Left cardiac atrium (tissue), 4 donors: ENCODE measurements around the gene NOC2L. TPM values are rescaled to one million over a fixed set of nuclear protein-coding genes. Genes with fewer than 3 reads are reported as not detected.

Source experiments
- ATAC-seq, 2 donors: fragments of 200-7000 bp; cut with Tn5 transposase; one replicate each; pipeline ENCODE4 v1.9.1; 2020; ENCODE audit warnings: mild to moderate bottlenecking in 2 of 2, moderate library complexity in 2 of 2
- DNase-seq: peaks from one replicate; pipeline ENCODE4 v3.0.0-alpha.2; 2020
- intact Hi-C, 2 donors: fragments of 100-400 bp; cut with DNase I; formaldehyde crosslinking; loops; one replicate each; pipeline versions ENCODE4 v1.14.1 to v1.15.1; 2022 to 2023
- total RNA-seq, 2 donors: library from RNA; stranded (reverse); fragmentation: NEBNext Ultra II Directional; extraction: Animal tissue kit (Norgen Biotek cat#: 25700); gene quantifications; one replicate each; pipeline ENCODE4 v1.2.1, GENCODE V29; 2021
- donor health status: DM: no; HTN: yes; CAD: no.
- donor health status: DM: no; HTN: yes; CAD: no; lungs with severe emphysema.
- donor health status: DM: yes; HTN: yes; CAD: no.
- donor health status: Dilated cardiomyopathy.

NOC2L gene
- total RNA-seq, 2 donors from 2014 or later, result 38.1 to 48.7 TPM

DNA sequence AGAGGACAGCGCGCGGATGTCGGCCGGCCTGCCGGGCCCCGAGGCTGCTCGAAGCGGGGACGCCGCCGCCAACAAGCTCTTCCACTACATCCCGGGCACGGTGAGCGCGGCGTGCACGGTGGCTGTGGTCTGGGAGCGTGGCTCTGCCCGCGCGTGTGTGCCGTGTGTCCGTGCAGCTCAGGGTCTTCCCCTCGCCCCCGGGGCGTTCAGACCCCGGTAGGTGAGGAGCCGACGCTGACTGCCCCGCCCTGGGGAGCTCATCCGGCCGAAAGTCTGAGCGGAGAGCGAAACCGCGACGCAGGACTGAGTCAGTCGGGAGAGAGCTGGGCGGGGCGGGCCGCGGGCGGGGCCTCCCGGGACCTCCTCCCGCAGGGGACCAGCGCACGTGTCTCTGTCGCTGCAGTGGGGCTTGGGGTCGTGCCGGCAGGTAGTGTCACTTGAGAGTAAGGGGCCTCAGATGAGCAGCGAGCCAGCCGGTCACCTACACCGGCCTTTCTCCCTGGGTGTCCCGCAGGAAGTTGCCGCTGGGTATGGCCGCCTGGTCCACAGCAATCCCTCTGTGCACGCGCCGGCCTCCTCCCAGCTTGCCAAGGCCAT, 7.7 kb upstream of the NOC2L start:
- peak; percentile 82 for DNase-seq
- intact Hi-C loops, result no loop called here
- peak; percentile 78 to 87 for ATAC-seq

DNA sequence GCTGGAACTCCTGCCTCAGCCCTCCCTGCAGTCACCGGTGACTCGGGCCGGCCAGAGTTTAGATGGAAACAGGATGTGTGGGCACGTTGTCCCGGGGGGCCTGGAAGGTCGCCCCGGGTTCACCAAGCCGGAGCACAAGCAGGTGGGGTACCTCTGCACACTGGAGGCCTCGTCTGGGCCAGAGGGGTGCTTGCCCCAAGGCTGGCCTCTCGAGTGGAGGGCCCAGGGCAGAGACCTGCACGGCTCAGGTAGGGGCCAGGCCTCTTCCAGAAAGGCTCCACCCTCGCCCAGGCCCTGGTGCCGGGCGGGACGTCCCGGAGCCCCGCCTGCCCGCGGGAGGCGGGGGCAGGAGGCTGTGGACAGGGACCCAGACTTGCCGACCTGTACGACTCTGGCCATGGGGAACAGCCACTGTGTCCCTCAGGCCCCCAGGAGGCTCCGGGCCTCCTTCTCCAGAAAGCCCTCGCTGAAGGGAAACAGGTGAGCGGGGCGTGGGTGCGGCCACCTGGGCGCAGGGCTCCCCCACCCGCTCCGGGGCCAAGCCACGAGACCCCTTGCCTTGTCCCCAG, 7.2 kb upstream of the NOC2L start, which contains the start of gene PLEKHN1:
Gene PLEKHN1, plus strand, starts transcription at position 348 of the 569 bp plus-strand sequence. Its CDS starts 50 bp downstream, at position 398.
- peak; percentile 26 for DNase-seq
- intact Hi-C loops, result no loop called here
- peak; percentile 39 to 62 for ATAC-seq

DNA sequence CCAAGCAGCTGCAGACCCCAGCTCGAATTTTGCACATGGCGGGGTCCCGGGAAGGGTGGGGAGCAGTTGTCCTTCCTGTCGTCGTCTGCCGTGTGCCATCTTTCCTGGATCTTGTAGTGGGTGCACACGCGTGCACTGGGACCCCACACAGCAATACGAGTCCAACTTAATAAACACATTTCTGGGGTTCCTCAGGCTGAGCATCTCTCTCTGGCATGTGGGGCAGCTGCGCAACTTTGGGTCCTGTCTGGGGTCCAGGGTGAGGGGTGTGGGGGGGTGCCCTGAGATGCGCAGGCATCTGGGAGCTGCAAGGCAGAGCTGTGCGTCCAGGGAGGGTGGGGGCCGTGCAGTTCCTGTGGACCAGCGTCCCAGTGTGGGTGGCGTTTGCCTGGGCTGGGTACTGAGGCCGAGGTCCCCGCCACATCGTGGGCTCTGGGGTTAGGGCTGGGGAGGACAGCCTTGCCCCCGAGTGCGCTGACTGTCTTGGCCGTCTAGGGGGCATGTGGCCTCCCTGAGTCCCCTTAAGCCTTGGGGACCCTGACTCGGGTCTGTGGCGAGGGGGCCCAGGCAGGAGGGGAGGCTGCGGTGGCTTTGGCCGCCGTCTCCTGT, 6.6 kb upstream of the NOC2L start:
- DNase-seq (peak; percentile 25), ATAC-seq (no peak)
- intact Hi-C loops, result no loop called here

DNA sequence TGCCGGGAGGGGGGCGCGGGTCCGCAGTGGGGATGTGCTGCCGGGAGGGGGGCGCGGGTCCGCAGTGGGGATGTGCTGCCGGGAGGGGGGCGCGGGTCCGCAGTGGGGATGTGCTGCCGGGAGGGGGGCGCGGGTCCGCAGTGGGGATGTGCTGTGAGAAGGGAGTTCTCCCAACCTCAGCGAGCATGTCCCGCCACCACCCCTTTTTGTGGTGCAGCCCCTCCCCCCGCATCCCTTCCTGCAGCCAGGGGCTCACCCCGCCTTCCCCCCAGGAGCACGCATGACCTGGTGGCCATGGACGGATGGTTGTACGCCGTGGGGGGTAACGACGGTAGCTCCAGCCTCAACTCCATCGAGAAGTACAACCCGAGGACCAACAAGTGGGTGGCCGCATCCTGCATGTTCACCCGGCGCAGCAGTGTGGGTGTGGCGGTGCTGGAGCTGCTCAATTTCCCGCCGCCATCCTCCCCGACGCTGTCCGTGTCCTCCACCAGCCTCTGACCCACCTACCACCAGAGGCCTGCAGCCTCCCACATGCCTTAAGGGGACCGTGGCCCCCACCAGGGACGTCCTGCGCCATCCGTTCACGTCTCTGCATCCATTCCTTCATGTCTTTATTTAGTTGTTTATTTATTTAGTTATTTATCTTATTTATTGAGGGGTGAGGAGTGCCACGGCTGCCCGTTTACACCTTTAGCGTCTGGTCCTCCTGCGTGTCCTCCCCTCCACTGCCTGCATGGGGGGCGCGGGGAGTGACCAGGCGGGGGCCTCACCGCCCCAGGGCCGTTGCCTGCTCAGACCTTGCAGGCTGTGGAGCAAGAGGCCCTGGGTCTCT, 5.9 kb upstream of the NOC2L start:
- ATAC-seq (no peak), DNase-seq (peak; percentile 22)
- intact Hi-C loops, result no loop called here

DNA sequence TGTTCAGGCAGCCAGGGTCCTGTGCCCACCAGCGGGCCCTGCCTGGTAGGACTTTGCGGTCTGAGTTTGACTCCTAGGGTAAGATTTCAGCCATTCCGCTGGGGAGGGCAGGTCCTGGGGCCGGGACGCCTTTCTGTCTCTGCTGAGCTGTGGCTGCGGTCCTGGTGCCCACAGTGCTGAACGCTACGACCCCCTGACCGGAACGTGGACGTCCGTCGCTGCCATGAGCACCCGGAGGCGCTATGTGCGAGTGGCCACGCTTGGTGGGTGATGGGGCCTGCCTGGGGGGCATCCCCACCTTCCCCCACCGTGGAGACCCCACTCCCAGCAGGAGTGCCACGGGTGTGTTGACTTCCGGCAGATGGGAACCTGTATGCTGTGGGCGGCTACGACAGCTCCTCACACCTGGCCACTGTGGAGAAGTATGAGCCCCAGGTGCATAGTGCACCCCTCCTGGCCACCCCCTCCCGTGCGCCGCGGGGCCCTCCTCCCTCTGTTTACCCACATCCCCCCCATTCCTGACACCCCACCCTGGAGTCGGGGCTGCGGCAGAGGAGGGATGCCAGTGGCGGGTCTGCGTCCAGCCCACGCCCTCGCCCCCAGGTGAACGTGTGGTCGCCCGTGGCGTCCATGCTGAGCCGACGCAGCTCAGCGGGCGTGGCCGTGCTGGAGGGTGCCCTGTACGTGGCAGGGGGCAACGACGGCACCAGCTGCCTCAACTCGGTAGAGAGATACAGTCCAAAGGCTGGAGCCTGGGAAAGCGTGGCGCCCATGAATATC, 4.9 kb upstream of the NOC2L start:
- intact Hi-C loops, result no loop called here
- ATAC-seq (no peak), DNase-seq (peak; percentile 23)

DNA sequence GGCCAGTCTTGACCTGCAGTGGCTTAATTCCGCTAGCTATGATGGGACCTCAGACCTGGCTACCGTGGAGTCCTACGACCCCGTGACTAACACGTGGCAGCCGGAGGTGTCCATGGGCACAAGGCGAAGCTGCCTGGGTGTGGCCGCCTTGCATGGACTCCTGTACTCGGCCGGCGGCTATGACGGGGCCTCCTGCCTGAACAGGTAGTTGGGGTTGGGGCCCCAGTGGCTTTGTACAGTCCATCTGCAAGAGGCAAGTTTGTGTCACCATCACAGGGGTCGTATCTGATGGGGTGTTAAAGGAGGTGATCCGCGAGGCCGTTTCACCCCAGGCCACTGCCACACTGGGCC, 4.2 kb upstream of the NOC2L start:
- ATAC-seq (no peak), DNase-seq (no peak)
- intact Hi-C loops, result no loop called here

DNA sequence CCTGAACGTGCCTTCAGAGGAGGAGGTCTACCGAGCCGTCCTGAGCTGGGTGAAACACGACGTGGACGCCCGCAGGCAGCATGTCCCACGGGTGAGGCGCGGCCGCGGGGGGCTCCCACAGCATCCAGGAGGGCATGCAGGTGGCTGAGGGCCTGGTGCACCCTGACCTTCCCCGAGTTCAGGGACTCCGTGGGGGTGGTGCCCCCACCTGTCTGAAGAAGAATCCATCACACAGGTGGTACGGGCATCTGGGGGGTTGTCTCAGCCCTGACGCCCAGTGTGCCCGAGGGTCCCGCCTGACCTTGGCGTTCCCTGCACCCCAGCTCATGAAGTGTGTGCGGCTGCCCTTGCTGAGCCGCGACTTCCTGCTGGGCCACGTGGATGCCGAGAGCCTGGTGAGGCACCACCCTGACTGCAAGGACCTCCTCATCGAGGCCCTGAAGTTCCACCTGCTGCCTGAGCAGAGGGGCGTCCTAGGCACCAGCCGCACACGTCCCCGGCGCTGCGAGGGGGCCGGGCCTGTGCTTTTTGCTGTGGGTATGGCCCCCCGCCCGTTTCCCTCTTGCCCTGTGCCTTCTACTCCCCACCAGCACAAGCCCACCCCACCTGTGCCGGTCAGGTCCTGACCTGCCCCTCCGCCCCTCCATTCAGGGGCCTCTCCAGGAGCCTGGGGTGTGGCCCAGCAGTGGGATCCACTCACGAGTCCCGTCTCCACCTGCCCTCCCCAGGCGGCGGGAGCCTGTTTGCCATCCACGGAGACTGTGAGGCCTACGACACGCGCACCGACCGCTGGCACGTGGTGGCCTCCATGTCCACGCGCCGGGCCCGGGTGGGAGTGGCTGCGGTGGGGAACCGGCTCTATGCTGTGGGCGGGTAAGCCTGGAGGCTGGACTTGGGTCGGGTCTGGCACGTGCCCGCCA, 3.6 kb upstream of the NOC2L start:
- DNase-seq, result no peak
- intact Hi-C loops, result no loop called here
- no peak for ATAC-seq

DNA sequence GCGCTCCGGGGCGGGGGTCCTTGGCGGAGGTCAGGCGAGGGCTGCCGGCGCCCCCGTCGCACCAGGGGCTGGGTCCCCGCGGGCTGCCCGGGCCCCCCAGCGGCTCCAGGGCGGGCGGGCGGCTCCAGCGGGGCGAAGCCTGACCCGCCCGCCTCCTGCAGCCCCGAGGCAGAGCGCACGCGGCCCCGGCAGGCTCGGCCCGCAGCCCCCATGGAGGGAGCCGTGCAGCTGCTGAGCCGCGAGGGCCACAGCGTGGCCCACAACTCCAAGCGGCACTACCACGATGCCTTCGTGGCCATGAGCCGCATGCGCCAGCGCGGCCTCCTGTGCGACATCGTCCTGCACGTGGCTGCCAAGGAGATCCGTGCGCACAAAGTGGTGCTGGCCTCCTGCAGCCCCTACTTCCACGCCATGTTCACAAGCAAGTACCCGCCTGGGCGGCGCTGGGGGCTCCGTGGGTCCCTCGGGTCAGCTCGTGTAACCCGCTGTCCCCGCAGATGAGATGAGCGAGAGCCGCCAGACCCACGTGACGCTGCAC, 2.1 kb upstream of the NOC2L start:
- DNase-seq, result no peak
- no peak for ATAC-seq
- intact Hi-C loops, result loop anchor here in 1 of 2 donors (2.0 kb wide), 1 partner anchor 54 kb away; no protein-coding TSS in a partner anchor

DNA sequence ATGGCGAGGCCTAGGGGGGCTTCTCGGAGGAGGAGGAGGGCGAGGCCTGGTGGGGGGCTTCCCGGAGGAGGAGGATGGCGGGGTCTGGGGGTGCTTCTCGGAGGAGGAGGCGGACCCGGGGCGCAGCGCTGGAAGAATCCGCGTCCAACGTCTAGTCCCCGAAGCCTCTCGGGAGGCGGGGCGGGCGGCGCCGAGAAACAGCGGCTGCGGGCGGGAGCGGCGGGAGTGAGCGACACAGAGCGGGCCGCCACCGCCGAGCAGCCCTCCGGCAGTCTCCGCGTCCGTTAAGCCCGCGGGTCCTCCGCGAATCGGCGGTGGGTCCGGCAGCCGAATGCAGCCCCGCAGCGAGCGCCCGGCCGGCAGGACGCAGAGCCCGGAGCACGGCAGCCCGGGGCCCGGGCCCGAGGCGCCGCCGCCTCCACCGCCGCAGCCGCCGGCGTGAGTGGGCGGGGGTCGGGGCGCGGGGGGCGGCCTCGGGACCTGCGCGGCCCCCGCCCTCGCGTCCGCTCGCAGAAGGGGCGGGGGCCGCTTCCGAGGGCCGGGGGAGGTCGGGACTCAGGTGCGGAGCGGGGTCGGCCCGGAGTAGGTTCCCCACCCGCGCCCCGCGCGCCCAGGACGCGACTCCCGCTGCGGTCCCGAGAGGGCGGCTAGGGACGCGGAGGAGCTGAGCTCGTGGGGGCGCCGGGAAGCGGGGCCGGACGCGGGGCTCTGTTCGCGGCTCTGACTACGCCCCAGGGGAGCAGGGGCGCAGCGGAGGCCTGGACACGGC, 1.5 kb upstream of the NOC2L start, which contains the start of gene KLHL17:
Gene KLHL17, plus strand, starts transcription at position 222 of the 769 bp plus-strand sequence. Its CDS starts 110 bp downstream, at position 332.
- peak; percentile 46 to 69 for ATAC-seq
- DNase-seq, result peak; percentile 84
- intact Hi-C loops, result loop anchor here in 1 of 2 donors (2.0 kb wide), 1 partner anchor 54 kb away; no protein-coding TSS in a partner anchor

DNA sequence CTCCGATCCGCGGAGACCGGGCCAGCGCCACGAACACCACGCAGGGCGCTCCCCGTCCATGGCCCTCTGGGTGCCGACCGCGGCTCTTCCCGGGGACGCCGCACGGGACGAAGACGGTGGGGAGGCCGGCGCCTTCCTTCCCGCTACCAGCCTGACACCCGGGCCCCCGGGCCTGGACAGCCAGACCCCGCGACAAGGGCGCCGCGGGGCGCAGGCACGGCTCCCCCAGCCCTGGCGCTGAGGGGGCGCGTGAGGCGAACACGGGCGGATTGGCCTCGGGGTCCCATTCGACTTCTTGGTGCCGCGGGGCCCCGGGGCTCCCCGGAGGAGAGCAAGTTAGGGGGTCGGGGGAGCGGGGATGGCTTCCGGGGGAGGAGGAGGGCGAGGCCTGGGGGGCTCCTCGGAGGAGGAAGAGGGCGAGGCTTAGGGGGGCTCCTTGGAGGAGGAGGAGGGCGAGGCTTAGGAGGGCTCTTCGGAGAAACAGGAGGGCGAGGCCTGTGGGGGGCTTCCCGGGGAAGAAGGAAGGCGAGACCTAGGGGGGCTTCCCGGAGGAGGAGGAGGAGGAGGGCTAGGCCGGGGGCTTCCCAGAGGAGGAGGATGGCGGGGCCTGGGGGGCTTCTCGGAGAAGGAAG, 791 bp upstream of the NOC2L start:
- DNase-seq (no peak), ATAC-seq (peak; percentile 4 to 17)
- intact Hi-C loops, result loop anchor here in 1 of 2 donors (2.0 kb wide), 1 partner anchor 53 kb away; no protein-coding TSS in a partner anchor

DNA sequence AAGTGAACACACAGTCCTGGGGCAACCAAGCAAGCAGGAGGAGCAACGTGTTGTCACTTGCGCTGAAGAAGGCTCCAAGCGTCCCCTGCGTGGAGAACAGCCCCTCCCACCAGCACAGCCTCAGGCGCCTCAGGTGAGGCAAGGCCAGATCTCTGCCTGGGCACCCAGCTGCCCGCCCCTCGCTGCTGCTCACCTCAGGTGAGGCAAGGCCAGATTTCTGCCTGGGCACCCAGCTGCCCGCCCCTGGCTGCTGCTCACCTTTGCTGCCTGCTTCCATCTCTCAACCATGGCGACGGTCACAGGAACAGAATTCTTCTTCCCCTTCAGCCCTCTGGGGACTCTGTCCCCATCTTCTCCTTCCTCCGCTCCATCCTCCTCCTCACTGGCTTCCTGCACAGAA, 2.4 kb downstream of the NOC2L start:
- DNase-seq (no peak), ATAC-seq (no peak)
- intact Hi-C loops, result no loop called here

DNA sequence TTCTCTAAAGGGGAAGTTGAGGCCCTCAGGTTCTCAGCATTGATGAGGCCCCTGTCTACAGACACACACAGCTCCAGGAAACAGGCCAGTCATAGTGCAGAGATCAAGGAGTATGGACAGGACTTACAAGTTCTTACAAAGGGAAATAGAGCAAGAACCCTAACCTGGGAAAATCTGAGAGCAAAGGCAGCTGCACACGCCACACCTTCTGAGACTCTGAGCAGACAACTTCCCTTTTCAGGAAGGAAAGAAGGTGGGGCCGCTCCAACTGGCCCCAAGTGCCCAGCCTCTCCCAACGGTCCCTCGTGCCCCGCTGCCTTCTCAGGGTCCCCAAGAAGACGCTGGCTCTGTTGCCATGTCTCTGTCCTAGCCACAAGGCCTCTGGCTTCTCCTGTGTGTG, 3.6 kb downstream of the NOC2L start:
- no peak for ATAC-seq
- intact Hi-C loops, result no loop called here
- no peak for DNase-seq

DNA sequence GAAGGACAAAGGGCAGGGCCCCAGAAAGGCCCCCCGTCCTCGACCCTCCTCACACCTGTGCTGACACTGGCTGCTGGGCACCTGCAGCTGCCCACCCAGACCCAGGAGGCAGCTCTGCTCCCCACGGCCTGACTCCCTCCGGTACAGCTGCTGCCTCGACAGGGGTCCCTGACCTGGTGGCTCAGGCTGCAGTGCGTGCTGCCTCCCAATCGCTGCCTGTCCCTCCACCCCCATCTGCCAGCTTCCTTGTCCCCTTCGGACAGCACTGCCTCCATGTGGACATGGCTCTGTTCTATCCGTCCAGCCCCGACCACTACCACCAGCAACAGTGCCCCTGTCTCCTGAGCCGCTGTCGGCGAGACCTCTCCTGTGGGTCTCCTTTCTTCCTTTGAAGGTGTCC, 4.1 kb downstream of the NOC2L start:
- ATAC-seq (no peak), DNase-seq (no peak)
- intact Hi-C loops, result no loop called here

DNA sequence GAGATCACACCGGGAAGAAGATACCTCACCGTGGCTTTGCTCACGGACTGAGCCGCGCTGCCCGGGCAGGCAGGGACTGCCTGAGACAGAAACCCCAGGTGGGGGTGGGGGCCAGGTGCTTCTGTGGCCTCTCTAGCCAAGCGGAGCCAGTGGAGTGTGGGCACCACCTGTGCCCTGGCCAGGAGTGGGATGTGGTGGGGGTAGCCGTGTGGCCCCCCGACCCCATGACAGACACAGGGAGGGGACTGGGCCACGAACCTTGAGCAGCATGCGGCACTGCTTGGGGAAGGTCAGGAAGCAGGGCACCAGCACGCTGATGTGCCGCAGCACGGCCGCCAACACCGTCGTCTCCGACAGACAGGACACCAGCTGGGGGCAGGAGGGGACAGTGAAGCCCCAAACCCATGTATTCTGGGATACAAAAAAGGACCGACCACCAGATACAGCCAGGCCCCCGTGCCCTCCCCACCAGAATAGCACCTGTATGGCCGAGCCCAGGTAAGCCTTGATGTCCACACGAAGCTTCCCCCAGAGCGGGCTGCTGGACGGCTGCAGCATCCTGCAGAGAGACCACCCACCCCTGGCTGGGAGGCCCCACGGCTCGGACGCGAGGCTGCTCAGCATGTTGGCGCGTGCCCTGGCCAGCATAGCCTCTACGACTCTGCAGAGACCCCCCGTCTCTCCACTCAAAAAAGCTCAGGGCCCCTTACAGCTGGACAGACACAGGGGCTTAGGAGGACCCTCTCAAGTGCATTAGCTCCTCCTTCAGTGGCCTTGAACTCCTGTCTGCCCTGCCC, 5.3 kb downstream of the NOC2L start:
- DNase-seq (no peak), ATAC-seq (no peak)
- intact Hi-C loops, result no loop called here

DNA sequence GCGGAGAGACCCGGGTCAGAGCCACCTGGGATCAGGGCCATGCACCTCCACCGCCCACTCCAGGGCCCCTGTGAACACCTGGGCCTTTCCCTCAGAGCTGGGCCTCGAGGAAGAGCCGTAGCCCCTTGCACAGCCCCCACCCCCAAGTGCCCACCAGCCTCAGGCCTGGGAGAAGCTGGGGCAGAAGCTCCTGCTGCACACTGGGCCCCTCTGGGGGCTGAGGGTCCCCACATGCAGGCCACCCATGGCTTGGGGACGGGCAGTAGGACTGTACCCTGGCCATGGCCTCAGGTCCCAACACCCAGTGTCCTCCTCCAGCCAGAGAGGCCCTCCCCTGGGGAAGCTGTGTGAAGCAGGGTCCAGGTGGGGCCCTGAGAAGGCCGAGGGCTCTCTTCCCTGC, 6.5 kb downstream of the NOC2L start:
- intact Hi-C loops, result no loop called here
- ATAC-seq, result no peak
- no peak for DNase-seq

DNA sequence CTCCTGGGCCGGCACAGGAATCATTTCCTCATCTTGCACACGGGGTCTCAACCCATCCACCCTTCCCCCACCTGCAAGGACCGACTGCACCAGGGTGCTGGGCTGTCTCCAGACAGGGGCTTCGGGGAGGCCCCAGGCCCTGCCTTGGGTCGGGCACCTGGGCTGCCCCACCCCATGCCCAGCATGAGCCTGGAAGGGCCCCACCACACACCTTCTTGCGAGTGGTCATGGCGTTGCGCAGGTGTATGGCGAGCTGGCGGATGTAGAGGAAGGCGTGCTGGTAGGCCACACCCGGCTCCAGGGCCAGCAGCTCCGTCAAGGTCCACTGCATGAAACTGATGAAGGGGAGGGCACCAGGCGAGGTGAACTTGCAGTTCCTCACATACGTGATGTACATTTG, 6.9 kb downstream of the NOC2L start:
- ATAC-seq (no peak), DNase-seq (no peak)
- intact Hi-C loops, result no loop called here
